Measurements from ENCODE around the gene TNIK.

DNA sequence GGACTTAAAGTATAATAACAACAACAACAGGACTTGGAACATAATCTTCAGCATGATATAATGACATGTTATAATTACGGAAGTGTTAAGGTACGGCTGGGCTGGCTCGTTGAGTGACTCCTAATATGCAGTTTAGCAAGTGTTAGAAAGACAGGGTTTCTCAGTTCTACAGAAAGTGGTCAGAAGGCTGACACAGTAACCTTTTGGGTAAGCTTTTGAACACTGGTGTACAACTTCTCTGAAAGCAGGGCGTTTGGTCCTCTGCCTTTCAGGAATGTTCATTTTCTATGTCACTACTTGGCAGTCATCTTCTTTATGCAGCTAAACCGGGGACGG is 300.4 kb downstream of the TNIK start:
- TF ChIP-seq, protein P1, sequence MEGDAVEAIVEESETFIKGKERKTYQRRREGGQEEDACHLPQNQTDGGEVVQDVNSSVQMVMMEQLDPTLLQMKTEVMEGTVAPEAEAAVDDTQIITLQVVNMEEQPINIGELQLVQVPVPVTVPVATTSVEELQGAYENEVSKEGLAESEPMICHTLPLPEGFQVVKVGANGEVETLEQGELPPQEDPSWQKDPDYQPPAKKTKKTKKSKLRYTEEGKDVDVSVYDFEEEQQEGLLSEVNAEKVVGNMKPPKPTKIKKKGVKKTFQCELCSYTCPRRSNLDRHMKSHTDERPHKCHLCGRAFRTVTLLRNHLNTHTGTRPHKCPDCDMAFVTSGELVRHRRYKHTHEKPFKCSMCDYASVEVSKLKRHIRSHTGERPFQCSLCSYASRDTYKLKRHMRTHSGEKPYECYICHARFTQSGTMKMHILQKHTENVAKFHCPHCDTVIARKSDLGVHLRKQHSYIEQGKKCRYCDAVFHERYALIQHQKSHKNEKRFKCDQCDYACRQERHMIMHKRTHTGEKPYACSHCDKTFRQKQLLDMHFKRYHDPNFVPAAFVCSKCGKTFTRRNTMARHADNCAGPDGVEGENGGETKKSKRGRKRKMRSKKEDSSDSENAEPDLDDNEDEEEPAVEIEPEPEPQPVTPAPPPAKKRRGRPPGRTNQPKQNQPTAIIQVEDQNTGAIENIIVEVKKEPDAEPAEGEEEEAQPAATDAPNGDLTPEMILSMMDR (conservative IDR thresholded peaks at IDR 0.05; ENCODE audit: low read depth, low read length) = no peak
- TF ChIP-seq EZH2 (IDR thresholded peaks at IDR 0.05; ENCODE audit: borderline replicate concordance, low read depth, low read length, poor library complexity, severe bottlenecking) = no peak

Measured in A673 (cell line).